Measurements from ENCODE around the gene CCNJL. TPM values are rescaled to one million over a fixed set of nuclear protein-coding genes. Genes with fewer than 3 reads are reported as not detected.

Gene CCNJL
- total and polyA plus RNA-seq, 4 donors: 0.07 to 0.84 (median 0.63) TPM

DNA sequence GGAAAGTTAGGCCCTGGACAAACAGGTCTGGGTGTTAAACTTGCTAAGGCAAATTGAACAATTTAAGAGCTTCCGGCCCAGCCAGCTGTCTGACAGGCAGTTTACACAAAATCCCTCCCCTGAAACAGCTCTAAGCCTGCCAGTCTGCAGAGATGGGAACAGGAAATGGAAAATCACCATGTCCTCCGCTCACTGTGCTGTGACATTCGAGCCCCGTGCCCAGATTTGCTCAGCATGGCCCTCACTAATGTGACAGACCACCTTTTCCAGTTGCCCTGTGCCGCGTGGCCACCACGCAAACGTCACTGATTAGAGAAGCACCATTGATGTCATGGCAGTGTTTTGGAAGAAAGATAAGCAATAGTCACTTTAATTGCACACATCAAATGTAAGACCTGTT lies 41.0 kb downstream of the CCNJL start:
- no peak overlapping the region for H3K9ac ChIP-seq (ENCODE audit: low read depth in 1 of 2, low read length in 2 of 2)
- no peak for DNase-seq (ENCODE audit: low spot score)

More for the DNA sequence above, 41.0 kb downstream of the CCNJL start:
- H3K27ac ChIP-seq (ENCODE audit: low read depth in 1 of 2, low read length in 2 of 2): peak overlapping the region; percentile 32 to 61
- H3K4me1 ChIP-seq (ENCODE audit: control insufficient read depth in 4 of 4, insufficient read depth in 4 of 4, low read length in 3 of 4): peaks cover 0 to 11% (median under 1%) of the 10 kb centered on the region in 4 donors
- no peak overlapping the region for H3K4me3 ChIP-seq (ENCODE audit: low read depth in 1 of 3, low read length in 3 of 3)
- H3K36me3 ChIP-seq (ENCODE audit: control insufficient read depth in 4 of 4, insufficient read depth in 3 of 4, low read depth in 1 of 4, low read length in 3 of 4): no peaks in the 10 kb centered on the region
- 55% methylated on average over 8 of the region's 8 CpGs for WGBS
- H3K9me3 ChIP-seq (ENCODE audit: control insufficient read depth in 4 of 4, low read length in 3 of 4): no peaks in the 10 kb centered on the region
- no peaks in the 10 kb centered on the region for H3K27me3 ChIP-seq (ENCODE audit: control insufficient read depth in 4 of 4, insufficient read depth in 4 of 4, low read length in 3 of 4)
- TF ChIP-seq SP1 (IDR thresholded peaks at IDR 0.05) (no peak), RAD21 (IDR thresholded peaks at IDR 0.05) (no peak), JUND (IDR thresholded peaks at IDR 0.05) (no peak), CTCF (IDR thresholded peaks at IDR 0.05; ENCODE audit: low read depth, low read length, missing input control) (no peak), TAF1 (conservative IDR thresholded peaks at IDR 0.05) (no peak), NR2F2 (IDR thresholded peaks at IDR 0.05) (no peak), EGR1 (IDR thresholded peaks at IDR 0.05; ENCODE audit: low read depth in 2 of 2) (no peak), RXRA (IDR thresholded peaks at IDR 0.05) (no peak), MAX (IDR thresholded peaks at IDR 0.05) (no peak), FOXA1 (IDR thresholded peaks at IDR 0.05) (no peak), YY1 (IDR thresholded peaks at IDR 0.05) (no peak), ZBTB33 (IDR thresholded peaks at IDR 0.05) (no peak), HNF4G (IDR thresholded peaks at IDR 0.05) (no peak), GABPA (IDR thresholded peaks at IDR 0.05 in 1 of 2, conservative IDR thresholded peaks at IDR 0.05 in 1 of 2) (no peak), HNF4A (conservative IDR thresholded peaks at IDR 0.05) (no peak)
- TF ChIP-seq, protein P1, sequence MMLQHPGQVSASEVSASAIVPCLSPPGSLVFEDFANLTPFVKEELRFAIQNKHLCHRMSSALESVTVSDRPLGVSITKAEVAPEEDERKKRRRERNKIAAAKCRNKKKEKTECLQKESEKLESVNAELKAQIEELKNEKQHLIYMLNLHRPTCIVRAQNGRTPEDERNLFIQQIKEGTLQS (IDR thresholded peaks at IDR 0.05): no peak
- TF ChIP-seq, protein P2, sequence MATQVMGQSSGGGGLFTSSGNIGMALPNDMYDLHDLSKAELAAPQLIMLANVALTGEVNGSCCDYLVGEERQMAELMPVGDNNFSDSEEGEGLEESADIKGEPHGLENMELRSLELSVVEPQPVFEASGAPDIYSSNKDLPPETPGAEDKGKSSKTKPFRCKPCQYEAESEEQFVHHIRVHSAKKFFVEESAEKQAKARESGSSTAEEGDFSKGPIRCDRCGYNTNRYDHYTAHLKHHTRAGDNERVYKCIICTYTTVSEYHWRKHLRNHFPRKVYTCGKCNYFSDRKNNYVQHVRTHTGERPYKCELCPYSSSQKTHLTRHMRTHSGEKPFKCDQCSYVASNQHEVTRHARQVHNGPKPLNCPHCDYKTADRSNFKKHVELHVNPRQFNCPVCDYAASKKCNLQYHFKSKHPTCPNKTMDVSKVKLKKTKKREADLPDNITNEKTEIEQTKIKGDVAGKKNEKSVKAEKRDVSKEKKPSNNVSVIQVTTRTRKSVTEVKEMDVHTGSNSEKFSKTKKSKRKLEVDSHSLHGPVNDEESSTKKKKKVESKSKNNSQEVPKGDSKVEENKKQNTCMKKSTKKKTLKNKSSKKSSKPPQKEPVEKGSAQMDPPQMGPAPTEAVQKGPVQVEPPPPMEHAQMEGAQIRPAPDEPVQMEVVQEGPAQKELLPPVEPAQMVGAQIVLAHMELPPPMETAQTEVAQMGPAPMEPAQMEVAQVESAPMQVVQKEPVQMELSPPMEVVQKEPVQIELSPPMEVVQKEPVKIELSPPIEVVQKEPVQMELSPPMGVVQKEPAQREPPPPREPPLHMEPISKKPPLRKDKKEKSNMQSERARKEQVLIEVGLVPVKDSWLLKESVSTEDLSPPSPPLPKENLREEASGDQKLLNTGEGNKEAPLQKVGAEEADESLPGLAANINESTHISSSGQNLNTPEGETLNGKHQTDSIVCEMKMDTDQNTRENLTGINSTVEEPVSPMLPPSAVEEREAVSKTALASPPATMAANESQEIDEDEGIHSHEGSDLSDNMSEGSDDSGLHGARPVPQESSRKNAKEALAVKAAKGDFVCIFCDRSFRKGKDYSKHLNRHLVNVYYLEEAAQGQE (IDR thresholded peaks at IDR 0.05): no peak

All from liver (tissue), 9 donors.